ENCODE data around the gene ZNF433. TPM values are rescaled to one million over a fixed set of nuclear protein-coding genes. Genes with fewer than 3 reads are reported as not detected.

The ZNF433 gene
- total RNA-seq, 1 donor from 2014 or later = 4.5 TPM

GRCh38 chr19:11964858-11965645 is 70.4 kb downstream of the ZNF433 start, which contains the start of gene ZNF763:
Gene ZNF763 (plus strand): TSS chr19:11965040. CDS start chr19:11965209, 169 bp downstream.
- Mint-ChIP-seq H3K9me3 (ENCODE audit: unreplicated experiment) (peaks cover 1% of the 10 kb centered on the region), H3K36me3 (ENCODE audit: unreplicated experiment) (peaks cover 11% of the 10 kb centered on the region), H3K27me3 (ENCODE audit: unreplicated experiment) (peaks cover 2% of the 10 kb centered on the region), H3K4me3 (ENCODE audit: unreplicated experiment) (peak within 1 kb of the TSS; percentile 88), H3K27ac (ENCODE audit: unreplicated experiment) (peak within 1 kb of the TSS; percentile 98), H3K4me1 (ENCODE audit: low read depth, unreplicated experiment) (peaks cover 14% of the 10 kb centered on the region)
- no peak for TF ChIP-seq CTCF (IDR thresholded peaks at IDR 0.05; ENCODE audit: partially characterized antibody, unreplicated experiment)
- peak; percentile 95 for DNase-seq

Other genes starting within 250 kb of the ZNF433 start
- gene ZNF491, start 237.2 kb downstream of the ZNF433 start, total RNA-seq (ENCODE audit: unreplicated experiment) = 26.0 TPM
- gene ZNF440, start 221.4 kb downstream of the ZNF433 start, total RNA-seq (ENCODE audit: unreplicated experiment) = 20.3 TPM
- gene ZNF439, start 187.0 kb downstream of the ZNF433 start, total RNA-seq (ENCODE audit: unreplicated experiment) = 21.1 TPM
- 29.6 TPM for gene ZNF69, start 147.9 kb downstream of the ZNF433 start, total RNA-seq (ENCODE audit: unreplicated experiment)
- 17.8 TPM for gene ZNF700, start 110.6 kb downstream of the ZNF433 start, total RNA-seq (ENCODE audit: unreplicated experiment)
- gene ZNF763, start 70.6 kb downstream of the ZNF433 start, total RNA-seq (ENCODE audit: unreplicated experiment) = 10.3 TPM
- gene ZNF878, start 17.3 kb upstream of the ZNF433 start, total RNA-seq (ENCODE audit: unreplicated experiment) = 1.6 TPM
- 22.2 TPM for gene ZNF844, start 29.1 kb upstream of the ZNF433 start, total RNA-seq (ENCODE audit: unreplicated experiment)
- 8.1 TPM for gene ZNF20, start 104.7 kb upstream of the ZNF433 start, total RNA-seq (ENCODE audit: unreplicated experiment)
- gene ZNF625, start 121.1 kb upstream of the ZNF433 start, total RNA-seq (ENCODE audit: unreplicated experiment) = 25.1 TPM
- gene ZNF136, start 127.4 kb upstream of the ZNF433 start, total RNA-seq (ENCODE audit: unreplicated experiment) = 15.5 TPM

Measured in glutamatergic neuron (in vitro differentiated cells).